GM19452 (cell line): ENCODE measurements around the gene OGDHL.

Source experiments
- ATAC-seq: cut with Tn5 transposase; IDR thresholded peaks from one replicate; pipeline ENCODE4 v1.9.1; 2021; ENCODE audit not compliant: unreplicated experiment

OGDHL gene

GRCh38 chr10:49696311-49696710 is 65.8 kb downstream of the OGDHL start:
- ATAC-seq: no peak

DNA sequence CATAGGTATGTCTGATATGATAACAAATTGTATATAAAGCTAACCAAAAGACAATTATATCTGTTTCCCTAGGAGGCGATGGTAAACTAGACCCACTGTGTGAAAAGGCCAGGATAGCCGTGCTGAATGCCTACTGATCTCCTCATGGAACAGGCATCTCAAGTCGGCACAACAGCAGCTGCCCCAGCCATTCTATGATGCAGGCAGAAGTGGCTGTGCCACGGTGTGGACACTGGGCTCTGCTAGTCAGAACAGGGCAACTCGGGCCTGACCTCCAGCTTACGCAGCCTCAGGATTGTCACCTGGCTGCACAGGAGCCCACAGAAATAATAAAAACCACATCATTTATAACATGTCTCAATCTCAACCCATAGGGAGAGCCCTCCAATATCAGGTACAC is 67.7 kb downstream of the OGDHL start:
- ATAC-seq: no peak

GRCh38 chr10:49691588-49691987 is 70.5 kb downstream of the OGDHL start:
- ATAC-seq: no peak

DNA sequence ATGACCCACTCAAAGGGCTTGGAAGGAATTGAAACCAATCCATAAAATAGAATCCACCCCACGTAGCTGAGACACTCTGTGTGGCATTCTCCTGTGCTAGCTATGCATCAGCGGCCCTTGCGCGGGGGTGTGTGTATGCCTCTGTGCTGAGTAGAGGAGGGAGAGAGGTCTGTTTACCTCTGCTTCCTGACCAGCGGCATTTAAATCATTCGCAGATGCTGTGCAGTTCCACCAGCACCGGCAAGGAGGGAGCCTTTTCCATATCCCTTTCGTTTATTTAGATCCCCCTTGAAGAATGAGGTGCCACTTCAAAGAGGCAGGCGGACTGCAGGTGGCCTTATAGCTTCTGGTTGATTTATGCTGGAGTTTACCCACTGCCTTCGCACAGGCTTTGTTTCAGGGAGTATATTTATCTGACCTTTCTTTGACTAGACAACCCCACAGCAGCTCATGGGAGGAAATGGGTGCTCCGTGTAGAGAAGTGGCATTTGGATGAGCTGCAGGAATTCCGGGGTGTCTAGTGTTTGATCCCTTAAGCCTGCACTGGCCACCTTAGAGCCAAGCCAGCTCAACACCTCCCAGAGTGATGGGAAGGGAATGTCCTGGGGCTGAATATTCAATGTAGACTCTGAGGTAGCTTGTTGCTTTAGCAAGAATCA is 71.3 kb downstream of the OGDHL start:
- ATAC-seq: no peak

DNA sequence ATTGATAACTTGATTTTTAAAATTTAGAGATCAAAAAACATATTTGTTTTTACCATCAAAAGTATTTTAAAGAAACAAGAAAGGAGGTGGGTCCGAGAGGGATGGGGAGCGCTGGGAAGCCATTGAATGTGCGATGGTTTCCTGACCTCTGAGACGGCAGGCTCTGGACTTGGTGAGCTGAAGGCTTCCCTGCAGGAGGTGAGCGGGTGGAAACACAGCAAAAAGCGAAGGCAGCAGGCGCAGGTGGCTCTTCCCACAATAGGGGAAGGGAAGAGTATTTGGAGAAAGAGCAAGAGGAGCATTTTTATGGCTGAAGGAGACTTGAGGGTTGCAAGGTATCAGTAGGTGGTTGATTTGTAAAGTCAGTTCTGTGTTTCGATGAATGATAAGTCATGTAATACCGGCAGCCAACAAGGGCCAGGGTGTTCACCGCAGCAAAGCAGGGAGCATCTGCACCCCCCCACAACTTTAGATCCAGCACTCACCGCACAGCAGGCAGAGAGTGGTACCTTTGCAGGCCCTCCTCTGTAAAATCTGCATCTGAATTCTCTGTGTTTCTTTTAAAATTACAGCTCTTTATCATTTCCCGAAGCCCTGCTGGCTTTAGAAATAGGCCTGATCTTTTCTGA is 72.1 kb downstream of the OGDHL start:
- no peak for ATAC-seq

DNA sequence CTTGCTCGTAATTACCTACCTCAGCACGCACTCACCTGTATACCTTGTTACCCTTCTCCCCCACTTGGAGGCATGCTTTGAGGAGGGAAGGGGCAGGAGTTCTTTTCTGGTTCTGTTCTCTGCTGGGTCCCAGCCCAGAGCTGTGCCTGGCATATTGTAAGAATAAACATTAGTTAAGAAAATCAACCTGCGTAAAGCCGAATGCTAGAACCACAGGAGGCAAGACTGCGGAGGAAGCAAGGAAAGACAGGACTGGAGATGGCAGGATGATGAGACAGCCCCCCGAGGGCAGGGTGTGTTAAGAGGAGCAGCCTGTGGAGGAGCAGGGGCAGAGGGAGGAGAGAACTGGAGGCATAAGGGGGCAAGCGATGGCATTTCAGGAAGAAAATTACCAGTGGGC is 73.2 kb downstream of the OGDHL start:
- no peak for ATAC-seq

- no peak for ATAC-seq
Observed at GRCh38 chr10:49688261-49688846, 73.8 kb downstream of the OGDHL start.

DNA sequence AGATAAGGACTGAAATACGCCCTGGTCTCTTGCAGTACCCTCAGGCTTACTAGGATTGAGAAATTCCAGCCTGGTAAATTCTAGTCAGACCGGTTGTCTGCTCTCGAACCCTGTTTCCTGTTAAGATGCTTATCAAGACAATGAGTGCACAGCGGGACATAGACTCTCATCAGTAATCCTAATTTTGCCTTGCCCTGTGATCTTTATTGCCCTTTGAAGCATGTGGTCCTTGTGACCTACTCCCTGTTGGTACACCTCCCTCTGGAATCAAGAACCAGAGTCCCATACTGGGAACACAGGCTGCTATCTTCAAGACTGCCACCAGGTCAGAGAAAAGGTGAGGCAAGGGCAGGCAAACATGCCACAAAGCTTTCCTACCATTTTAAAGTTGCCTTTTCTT is 75.5 kb downstream of the OGDHL start:
- no peak for ATAC-seq
